Mesenchymal stem cell (in vitro differentiated cells and primary cell): ENCODE data around the gene ABI2.

Experiments
- DNase-seq: peaks from one replicate; pipeline ENCODE4 v3.0.0-alpha.2; 2013
- H2AFZ ChIP-seq: one replicate; pipeline ENCODE4 v1.6.1; 2013; ENCODE audit warnings: low read depth, mild to moderate bottlenecking, control low read depth, inconsistent platforms, low read length, moderate library complexity
- H2AK5ac ChIP-seq: 2 replicates; pipeline ENCODE4 v1.6.1; 2013; ENCODE audit warnings: low read length, moderate library complexity, mild to moderate bottlenecking, inconsistent platforms; ENCODE audit not compliant: severe bottlenecking
- H2BK120ac ChIP-seq: one replicate; pipeline ENCODE4 v1.6.1; 2013; ENCODE audit warnings: low read depth, mild to moderate bottlenecking, inconsistent platforms, low read length, moderate library complexity
- H2BK12ac ChIP-seq, 2 experiments: one replicate each; pipeline ENCODE4 v1.6.1; 2013; ENCODE audit warnings: inconsistent platforms in 2 of 2, low read length in 2 of 2, mild to moderate bottlenecking in 2 of 2, moderate library complexity in 2 of 2, control low read depth in 1 of 2
- H2BK15ac ChIP-seq: one replicate; pipeline ENCODE4 v1.6.1; 2013; ENCODE audit warnings: mild to moderate bottlenecking, low read depth, inconsistent platforms; ENCODE audit not compliant: poor library complexity, severe bottlenecking
- H2BK5ac ChIP-seq: 2 replicates; pipeline ENCODE4 v1.6.1; 2013; ENCODE audit warnings: low read depth, mild to moderate bottlenecking, low read length, control low read depth, inconsistent platforms; ENCODE audit not compliant: poor library complexity, severe bottlenecking
- H3K14ac ChIP-seq, 2 experiments: one replicate each; pipeline ENCODE4 v1.6.1; 2013; ENCODE audit warnings: inconsistent platforms in 2 of 2, low read length in 2 of 2, control low read depth in 1 of 2, mild to moderate bottlenecking in 1 of 2, moderate library complexity in 1 of 2
- H3K18ac ChIP-seq, 2 experiments: one replicate each; pipeline ENCODE4 v1.6.1; 2013; ENCODE audit warnings: inconsistent platforms in 2 of 2, low read length in 2 of 2, control low read depth in 1 of 2, low read depth in 1 of 2, mild to moderate bottlenecking in 1 of 2
- H3K23ac ChIP-seq, 2 experiments: one replicate each; pipeline ENCODE4 v1.6.1; 2013; ENCODE audit warnings: inconsistent platforms in 2 of 2, low read length in 2 of 2, mild to moderate bottlenecking in 2 of 2, moderate library complexity in 2 of 2, control low read depth in 1 of 2
- H3K27ac ChIP-seq: 2 replicates; pipeline ENCODE4 v1.5.1; 2013; ENCODE audit warnings: mild to moderate bottlenecking, moderate library complexity, low read length, control low read depth, inconsistent platforms; ENCODE audit not compliant: poor library complexity, severe bottlenecking
- H3K27me3 ChIP-seq, 2 experiments: 2 replicates each; pipeline versions ENCODE4 v1.6.1 to v1.7.0; 2013; ENCODE audit warnings: low read length in 2 of 2, mild to moderate bottlenecking in 2 of 2, moderate library complexity in 2 of 2, control low read depth in 1 of 2, inconsistent platforms in 1 of 2; ENCODE audit not compliant: control insufficient read depth in 1 of 2, insufficient read depth in 1 of 2
- H3K36me3 ChIP-seq, 2 experiments: 2 replicates each; pipeline versions ENCODE4 v1.6.1 to v1.7.0; 2013; ENCODE audit warnings: low read length in 2 of 2, control low read depth in 1 of 2, inconsistent platforms in 1 of 2, low read depth in 1 of 2, mild to moderate bottlenecking in 1 of 2; ENCODE audit not compliant: insufficient read depth in 2 of 2, control insufficient read depth in 1 of 2
- H3K4ac ChIP-seq, 2 experiments: one replicate each; pipeline ENCODE4 v1.6.1; 2013; ENCODE audit warnings: inconsistent platforms in 2 of 2, low read length in 2 of 2, mild to moderate bottlenecking in 2 of 2, moderate library complexity in 2 of 2, control low read depth in 1 of 2, low read depth in 1 of 2
- H3K4me1 ChIP-seq: 2 replicates; pipeline ENCODE4 v1.6.1; 2013; ENCODE audit warnings: low read depth, low read length, control low read depth; ENCODE audit not compliant: control insufficient read depth, insufficient read depth
- H3K4me2 ChIP-seq: 2 replicates; pipeline ENCODE4 v1.6.1; 2013; ENCODE audit warnings: low read length, mild to moderate bottlenecking, inconsistent platforms; ENCODE audit not compliant: poor library complexity, severe bottlenecking
- H3K4me3 ChIP-seq, 2 experiments: 2 replicates each; pipeline versions ENCODE4 v1.5.1 to v1.7.0; 2013; ENCODE audit warnings: low read length in 2 of 2, mild to moderate bottlenecking in 2 of 2, control low read depth in 1 of 2, low read depth in 1 of 2; ENCODE audit not compliant: insufficient read depth in 1 of 2
- H3K79me1 ChIP-seq: replicated peaks from 2 replicates; pipeline ENCODE4 v1.6.1; 2013; ENCODE audit warnings: mild to moderate bottlenecking, control low read depth, low read length, inconsistent platforms; ENCODE audit not compliant: poor library complexity, severe bottlenecking
- H3K9ac ChIP-seq: 2 replicates; pipeline ENCODE4 v1.7.0; 2013; ENCODE audit warnings: mild to moderate bottlenecking, low read length, moderate library complexity
- H3K9me3 ChIP-seq: 2 replicates; pipeline ENCODE4 v1.7.0; 2013; ENCODE audit warnings: mild to moderate bottlenecking, low read length; ENCODE audit not compliant: control insufficient read depth
- H4K8ac ChIP-seq: one replicate; pipeline ENCODE4 v1.6.1; 2013; ENCODE audit warnings: inconsistent platforms, mild to moderate bottlenecking, low read length, moderate library complexity
- H4K91ac ChIP-seq: one replicate; pipeline ENCODE4 v1.6.1; 2013; ENCODE audit warnings: mild to moderate bottlenecking, low read length, inconsistent platforms
- WGBS: methylation state at CpG from one replicate; pipeline ENCODE4 v1.1.7; 2013; ENCODE audit warnings: mixed read lengths; 5-methylcytosine and 5-hydroxymethylcytosine counted together

Gene ABI2

DNA sequence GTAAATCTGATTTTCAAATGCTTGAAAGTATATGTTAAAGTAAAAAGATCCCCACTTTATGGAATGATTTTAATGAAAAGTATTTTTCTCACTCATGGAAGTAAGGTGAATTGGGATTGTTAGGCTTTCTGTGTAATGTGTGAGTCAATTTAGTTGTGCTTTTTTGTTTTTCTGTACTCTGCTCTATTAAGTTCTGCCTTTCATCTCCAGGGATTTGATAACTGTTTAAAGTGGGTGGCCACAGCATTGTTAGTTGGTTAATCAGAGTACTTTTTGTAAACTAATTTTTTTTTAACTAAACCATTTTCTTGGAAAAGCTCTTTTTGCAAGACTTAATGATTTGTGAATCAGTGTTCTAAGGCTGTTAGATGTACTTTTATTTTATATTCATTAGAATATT lies 76.8 kb downstream of the ABI2 start:
- Histone ChIP-seq H3K4me1 (peaks cover 6% of the 10 kb centered on the region), H2BK15ac (no peak overlapping the region)

DNA sequence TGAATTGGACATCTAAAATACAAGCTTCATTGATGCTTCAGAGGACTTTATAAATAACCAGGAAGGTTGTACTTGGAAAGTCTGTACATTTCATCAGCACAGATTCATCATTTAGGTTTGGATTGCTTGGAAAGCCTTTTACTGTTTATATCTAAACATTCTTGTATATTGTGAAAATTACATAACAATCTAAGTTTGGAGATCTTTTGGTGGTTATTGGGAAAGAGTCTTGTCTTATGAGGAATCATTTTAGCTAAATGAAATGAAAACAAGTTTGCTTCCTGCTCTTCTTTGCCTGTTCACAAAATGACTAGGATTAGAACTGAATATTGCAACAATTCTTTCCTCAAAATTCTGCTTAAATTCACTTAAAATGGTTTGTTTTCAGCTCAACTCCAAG lies 79.3 kb downstream of the ABI2 start:
- Histone ChIP-seq H4K91ac (no peak overlapping the region), H2BK15ac (no peak overlapping the region), H3K79me1 (peaks cover 13% of the 10 kb centered on the region), H2AK5ac (no peak overlapping the region), H3K36me3 (peaks cover 3 to 48% of the 10 kb centered on the region in 2 experiments), H3K4ac (no peak overlapping the region), H3K9me3 (no peaks in the 10 kb centered on the region), H4K8ac (no peak overlapping the region), H3K4me2 (no peak overlapping the region), H3K23ac (no peak overlapping the region), H3K18ac (no peak overlapping the region), H2BK12ac (no peak overlapping the region), H2AFZ (no peak overlapping the region), H3K4me1 (peaks cover under 1% of the 10 kb centered on the region), H3K4me3 (no peak overlapping the region), H3K14ac (no peak overlapping the region), H2BK120ac (no peak overlapping the region), H2BK5ac (no peak overlapping the region), H3K9ac (no peak overlapping the region), H3K27me3 (no peaks in the 10 kb centered on the region), H3K27ac (no peak overlapping the region)
- DNase-seq: no peak

More for the DNA sequence above, 76.8 kb downstream of the ABI2 start:
- H3K4me3 ChIP-seq: no peak overlapping the region
- no peak overlapping the region for H2BK120ac ChIP-seq
- no peak overlapping the region for H3K9ac ChIP-seq
- peaks cover 3 to 37% of the 10 kb centered on the region in 2 experiments for H3K36me3 ChIP-seq
- no peak overlapping the region for H2AFZ ChIP-seq
- H3K23ac ChIP-seq: no peak overlapping the region
- no peak overlapping the region for H2BK5ac ChIP-seq
- H3K27ac ChIP-seq: no peak overlapping the region
- H3K4me2 ChIP-seq: no peak overlapping the region
- peak; percentile 55 for DNase-seq
- no peak overlapping the region for H3K4ac ChIP-seq
- H3K14ac ChIP-seq: no peak overlapping the region
- H4K91ac ChIP-seq: no peak overlapping the region
- no peak overlapping the region for H2BK12ac ChIP-seq
- H4K8ac ChIP-seq: no peak overlapping the region
- no peaks in the 10 kb centered on the region for H3K27me3 ChIP-seq
- H3K9me3 ChIP-seq: no peaks in the 10 kb centered on the region
- peaks cover 15% of the 10 kb centered on the region for H3K79me1 ChIP-seq
- no peak overlapping the region for H2AK5ac ChIP-seq
- no peak overlapping the region for H3K18ac ChIP-seq

DNA sequence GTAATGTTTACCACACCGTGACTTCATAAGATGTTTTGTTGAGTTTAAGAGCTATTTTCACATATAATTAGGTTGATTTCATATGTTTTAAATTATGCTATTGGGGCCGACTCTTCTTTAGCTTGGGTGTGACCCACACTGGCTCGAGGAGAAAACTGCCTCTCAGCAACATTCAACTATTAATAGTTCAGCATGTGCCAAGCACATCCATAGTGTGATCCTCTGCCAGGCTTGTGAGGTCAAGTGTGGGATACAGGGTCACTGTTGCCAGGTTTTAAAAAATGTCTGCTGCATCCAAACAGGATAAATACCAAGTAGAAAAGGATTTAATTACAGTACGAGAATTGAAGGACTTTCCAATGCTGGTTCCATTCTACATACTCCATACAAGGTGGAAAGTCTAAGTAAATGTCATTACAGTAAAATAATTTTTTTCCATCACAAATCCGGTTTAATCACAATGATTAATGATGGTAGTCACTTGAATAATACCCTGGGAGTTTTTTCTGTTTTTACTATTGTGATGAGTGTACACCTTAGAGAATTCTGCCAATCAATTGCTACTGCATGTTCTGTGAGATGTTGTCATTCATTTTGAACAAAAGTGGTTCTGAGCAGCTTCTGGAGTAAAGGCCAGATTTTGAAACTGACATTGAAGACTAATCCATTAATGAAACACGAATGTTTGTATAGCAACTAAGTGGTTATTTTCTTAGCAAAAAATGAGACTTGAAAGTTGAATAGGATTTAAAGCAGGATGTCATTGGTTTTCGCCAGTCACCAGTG lies 84.5 kb downstream of the ABI2 start:
- Histone ChIP-seq H3K4me1 (no peaks in the 10 kb centered on the region), H3K14ac (no peak overlapping the region), H4K91ac (no peak overlapping the region), H3K4ac (no peak overlapping the region), H2BK12ac (no peak overlapping the region), H3K4me2 (no peak overlapping the region), H3K23ac (no peak overlapping the region), H2AK5ac (no peak overlapping the region), H3K79me1 (peaks cover 16% of the 10 kb centered on the region), H2BK120ac (no peak overlapping the region), H3K9ac (peak overlapping the region; percentile 20), H3K27ac (no peak overlapping the region), H3K36me3 (peaks cover 9 to 48% of the 10 kb centered on the region in 2 experiments), H2AFZ (no peak overlapping the region), H4K8ac (no peak overlapping the region), H3K27me3 (no peaks in the 10 kb centered on the region), H3K4me3 (no peak overlapping the region), H2BK15ac (no peak overlapping the region), H2BK5ac (no peak overlapping the region), H3K9me3 (no peaks in the 10 kb centered on the region), H3K18ac (no peak overlapping the region)
- DNase-seq: no peak
- 100% methylated on average over 6 of the region's 7 CpGs for WGBS

DNA sequence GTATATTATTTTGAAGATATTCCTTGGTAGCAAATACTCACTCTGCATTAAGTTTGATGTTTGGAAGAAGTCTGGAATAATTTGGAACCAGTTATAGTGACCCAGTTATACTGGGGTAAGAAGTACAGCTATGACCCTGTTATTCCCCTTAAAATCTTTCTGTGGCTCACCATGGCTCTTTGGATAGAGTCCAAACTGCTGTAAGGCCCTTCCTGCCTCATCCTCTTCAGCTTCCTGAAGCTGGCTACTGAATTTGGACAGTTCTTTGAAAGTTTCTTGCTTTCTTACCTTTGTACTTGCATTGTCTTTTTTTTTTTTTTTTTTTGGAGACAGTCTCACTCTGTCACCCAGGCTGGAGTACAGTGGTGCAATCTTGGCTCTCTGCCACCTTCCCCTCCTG lies 85.6 kb downstream of the ABI2 start:
- H2AK5ac ChIP-seq: no peak overlapping the region
- no peak overlapping the region for H3K4ac ChIP-seq
- H3K23ac ChIP-seq: no peak overlapping the region
- no peak overlapping the region for H3K27ac ChIP-seq
- no peak overlapping the region for H2BK12ac ChIP-seq
- H3K9ac ChIP-seq: no peak overlapping the region
- H2BK15ac ChIP-seq: no peak overlapping the region
- H3K79me1 ChIP-seq: peaks cover 20% of the 10 kb centered on the region
- no peaks in the 10 kb centered on the region for H3K4me1 ChIP-seq
- DNase-seq: no peak
- no peak overlapping the region for H3K14ac ChIP-seq
- H2BK120ac ChIP-seq: no peak overlapping the region
- H3K9me3 ChIP-seq: peaks cover 5% of the 10 kb centered on the region
- H3K36me3 ChIP-seq: peaks cover 14 to 56% of the 10 kb centered on the region in 2 experiments
- no peak overlapping the region for H3K4me2 ChIP-seq
- no peak overlapping the region for H4K91ac ChIP-seq
- H3K18ac ChIP-seq: no peak overlapping the region
- H3K27me3 ChIP-seq: no peaks in the 10 kb centered on the region
- no peak overlapping the region for H3K4me3 ChIP-seq
- H2BK5ac ChIP-seq: no peak overlapping the region
- no peak overlapping the region for H4K8ac ChIP-seq
- H2AFZ ChIP-seq: no peak overlapping the region
